GM13976 (cell line): ENCODE data around the gene GPC3.
A peak's percentile ranks its signal among the peaks of the same experiment; 100 is the strongest.

ENCODE experiments used
- DNase-seq: peaks from one replicate; pipeline ENCODE4 v3.0.0; 2012; ENCODE audit warnings: low spot score
- in situ Hi-C: fragments of 300-500 bp; cut with MboI; formaldehyde crosslinking; loops from one replicate; pipeline ENCODE4 v1.12.0; 2022; ENCODE audit warnings: low sequenced_read_pairs, mixed read lengths, inconsistent platforms; ENCODE audit not compliant: unreplicated experiment
- TF ChIP-seq, protein P1 (sequence below): IDR thresholded peaks from 2 replicates; pipeline ENCODE4 v1.5.1; 2012; ENCODE audit warnings: borderline replicate concordance, mild to moderate bottlenecking; ENCODE audit not compliant: insufficient read depth; ENCODE audit errors: extremely low read depth, missing control alignments, control extremely low read depth

The GPC3 gene

DNA sequence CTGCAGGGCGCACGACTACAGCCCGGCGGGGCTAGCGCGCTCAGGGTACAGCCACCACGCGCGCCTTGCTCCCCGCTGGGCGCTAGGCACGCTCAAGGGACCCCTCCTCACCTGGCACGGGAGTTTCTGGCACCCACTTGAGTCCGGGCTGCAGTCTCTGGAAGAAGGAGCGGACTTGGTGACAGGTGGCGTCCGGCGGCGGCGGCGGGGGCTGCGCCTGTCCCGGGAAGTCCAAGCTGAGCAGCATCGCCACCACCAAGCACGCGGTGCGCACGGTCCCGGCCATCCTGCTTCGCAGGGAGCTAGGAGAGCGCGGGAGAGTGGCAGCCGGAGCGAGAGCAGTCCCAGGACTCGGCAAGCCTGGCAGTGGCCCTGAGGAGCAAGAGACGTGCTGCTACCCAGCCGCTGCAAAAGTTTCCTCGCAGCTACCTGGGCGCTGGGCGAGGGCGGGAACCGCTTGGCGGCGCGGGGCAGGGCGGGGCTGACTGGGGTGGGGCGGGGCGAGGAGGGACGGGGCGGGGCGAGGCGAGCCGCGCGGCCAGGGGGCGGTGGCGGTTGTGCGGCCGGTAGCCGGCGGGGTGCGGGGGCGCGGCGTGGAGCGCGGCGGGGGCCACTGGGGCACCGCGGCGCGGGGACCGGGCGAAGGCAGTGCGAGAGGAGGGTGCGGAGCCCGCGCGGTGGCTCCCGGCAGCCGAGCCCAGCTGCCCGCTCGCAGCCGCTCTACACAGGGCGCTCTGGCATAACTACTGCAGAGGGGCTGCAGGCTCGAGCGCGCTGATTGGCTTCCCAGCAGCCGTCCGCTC is at the start of gene GPC3:
TSS of gene GPC3 (minus strand) at position 431 of the 803 bp plus-strand sequence.
- peak; percentile 38 for DNase-seq
- TF ChIP-seq, protein P1, sequence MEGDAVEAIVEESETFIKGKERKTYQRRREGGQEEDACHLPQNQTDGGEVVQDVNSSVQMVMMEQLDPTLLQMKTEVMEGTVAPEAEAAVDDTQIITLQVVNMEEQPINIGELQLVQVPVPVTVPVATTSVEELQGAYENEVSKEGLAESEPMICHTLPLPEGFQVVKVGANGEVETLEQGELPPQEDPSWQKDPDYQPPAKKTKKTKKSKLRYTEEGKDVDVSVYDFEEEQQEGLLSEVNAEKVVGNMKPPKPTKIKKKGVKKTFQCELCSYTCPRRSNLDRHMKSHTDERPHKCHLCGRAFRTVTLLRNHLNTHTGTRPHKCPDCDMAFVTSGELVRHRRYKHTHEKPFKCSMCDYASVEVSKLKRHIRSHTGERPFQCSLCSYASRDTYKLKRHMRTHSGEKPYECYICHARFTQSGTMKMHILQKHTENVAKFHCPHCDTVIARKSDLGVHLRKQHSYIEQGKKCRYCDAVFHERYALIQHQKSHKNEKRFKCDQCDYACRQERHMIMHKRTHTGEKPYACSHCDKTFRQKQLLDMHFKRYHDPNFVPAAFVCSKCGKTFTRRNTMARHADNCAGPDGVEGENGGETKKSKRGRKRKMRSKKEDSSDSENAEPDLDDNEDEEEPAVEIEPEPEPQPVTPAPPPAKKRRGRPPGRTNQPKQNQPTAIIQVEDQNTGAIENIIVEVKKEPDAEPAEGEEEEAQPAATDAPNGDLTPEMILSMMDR, result no peak

DNA sequence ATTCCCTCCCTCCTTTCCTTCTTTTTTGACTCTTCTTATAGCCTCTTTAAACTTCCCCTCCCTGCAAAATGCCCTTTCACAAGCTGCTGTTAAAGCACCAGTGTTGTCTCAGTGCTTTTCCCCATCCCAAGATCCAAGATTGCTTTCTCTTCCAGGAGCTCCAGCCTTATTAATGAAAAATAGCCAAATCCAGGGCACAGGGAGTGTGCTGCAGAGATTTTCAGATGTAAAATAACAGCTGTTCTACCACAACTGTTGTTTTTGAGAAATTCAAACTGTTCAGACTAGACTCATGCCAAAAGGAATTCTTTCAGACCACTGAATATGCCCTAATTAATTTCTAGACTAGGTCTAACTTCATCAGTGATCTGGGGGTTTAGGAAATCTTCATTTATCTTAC is 47.0 kb upstream of the GPC3 start:
- TF ChIP-seq, protein P1, result no peak
- DNase-seq, result no peak
- in situ Hi-C loops, result no loop called here

More for the DNA sequence above, at the start of gene GPC3:
- in situ Hi-C loops, result no loop called here

DNA sequence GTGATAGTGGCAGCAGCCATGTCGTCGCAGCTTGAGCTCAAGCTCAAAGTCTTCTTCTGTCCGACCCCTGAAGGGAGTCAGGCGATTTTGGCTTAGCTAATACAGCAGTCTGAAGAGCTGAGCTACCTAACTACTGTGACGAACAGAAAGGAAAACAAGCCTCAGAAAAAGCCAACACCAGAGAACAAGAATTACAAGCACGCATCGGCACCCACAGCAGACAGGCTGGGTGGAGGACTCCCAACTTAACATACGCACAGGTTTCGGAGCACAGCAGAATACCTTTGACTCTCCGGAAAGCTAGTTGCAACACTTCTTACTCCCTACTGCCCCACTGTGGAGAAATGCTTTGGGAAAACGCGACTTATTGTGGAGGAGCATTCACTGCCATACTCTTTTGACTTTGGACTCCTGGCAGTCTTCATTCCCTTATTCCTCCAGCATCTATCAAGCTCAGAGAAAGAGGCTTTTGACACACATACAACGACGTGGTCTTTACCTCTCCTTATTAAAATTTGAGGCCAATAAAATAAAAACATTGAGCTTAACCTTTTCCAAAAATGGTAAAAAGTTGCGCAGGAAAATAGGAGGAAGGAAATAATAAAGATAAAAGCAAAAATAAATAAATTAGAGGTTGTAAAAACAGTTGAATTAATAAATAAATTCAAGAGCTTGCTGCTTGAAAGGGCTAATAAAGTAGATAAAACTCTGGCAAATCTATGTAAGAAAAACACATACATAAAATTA is 41.3 kb upstream of the GPC3 start:
- TF ChIP-seq, protein P1, result no peak
- peak; percentile 9 for DNase-seq
- in situ Hi-C loops, result no loop called here

DNA sequence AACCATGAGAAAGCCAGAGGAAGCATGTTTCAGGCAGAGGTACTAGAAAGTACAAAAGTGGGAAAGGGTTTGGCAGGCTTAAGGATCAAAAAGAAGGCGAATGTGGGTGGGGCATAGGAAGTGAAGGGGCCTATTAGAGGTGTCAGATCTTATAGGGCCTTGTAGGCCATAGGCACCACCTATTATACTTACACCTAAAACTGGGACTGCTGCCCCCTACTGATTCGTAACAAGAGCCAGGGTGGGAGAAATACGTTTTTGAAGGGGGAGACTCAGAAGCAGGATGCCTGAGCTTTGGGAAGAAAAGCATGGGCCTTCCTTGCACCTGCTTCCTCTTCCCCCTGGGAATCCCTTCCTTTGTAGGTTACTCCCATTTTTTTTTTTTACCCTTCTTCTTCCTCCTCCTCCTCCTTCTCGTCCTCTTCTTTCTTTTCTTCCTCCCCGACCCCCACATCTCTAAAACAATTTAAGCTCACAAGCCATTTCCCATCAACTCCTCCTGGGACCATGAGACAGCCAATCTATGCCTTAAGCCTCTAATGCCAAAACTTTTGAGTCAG is 40.7 kb upstream of the GPC3 start:
- no peak for DNase-seq
- in situ Hi-C loops, result no loop called here
- TF ChIP-seq, protein P1, result no peak

DNA sequence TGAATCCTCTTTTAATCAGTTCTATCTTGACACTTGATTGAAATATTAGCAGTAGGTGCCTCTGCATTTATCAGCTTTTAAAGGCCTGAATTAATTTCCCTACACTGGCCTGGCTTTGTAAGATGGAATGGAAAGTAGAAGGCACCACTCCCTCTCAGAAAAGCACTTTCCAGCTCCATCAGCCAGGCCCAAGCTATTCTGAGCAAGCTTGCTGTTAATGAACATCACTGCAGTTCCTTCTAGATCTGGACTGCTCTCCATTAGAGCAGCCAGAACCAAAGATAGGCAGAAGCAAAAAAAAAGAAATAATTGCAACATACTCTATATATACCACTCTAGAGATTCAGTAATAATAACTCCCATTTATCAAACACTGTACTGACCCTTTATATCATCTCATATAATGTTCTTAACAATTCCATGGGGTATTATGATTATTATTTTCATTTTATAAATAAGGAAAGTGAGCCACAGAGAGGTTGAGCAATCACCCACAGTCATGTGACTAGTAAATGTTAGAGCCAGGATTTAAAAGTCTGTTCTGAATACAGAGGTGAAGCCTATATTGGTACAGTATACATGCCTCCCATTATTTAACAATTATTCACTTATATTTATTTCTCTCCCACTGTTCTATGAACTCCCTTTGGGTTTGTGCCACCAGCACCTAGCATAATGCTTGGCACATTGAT is 39.4 kb upstream of the GPC3 start:
- TF ChIP-seq, protein P1, result no peak
- no peak for DNase-seq
- in situ Hi-C loops, result no loop called here

DNA sequence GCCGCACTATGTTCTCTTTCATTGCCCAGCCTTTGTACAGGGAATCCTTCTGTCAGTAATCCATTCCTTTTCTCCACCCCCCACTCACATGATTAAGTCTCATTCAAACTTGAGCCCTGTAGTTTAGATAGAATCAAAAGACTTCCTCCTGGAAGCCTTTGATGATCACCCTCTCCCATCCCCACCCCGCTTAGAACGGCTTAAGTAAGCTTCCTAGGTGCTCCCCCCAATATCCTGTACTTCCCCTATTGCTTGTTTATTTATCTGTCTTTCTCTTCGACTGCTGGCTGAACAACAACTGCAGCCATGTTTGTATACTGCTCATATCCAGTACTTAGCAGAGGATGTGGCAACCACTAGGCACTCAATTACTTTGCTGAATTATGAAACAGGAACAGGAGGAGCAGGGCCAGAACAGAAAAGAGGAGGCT is 38.5 kb upstream of the GPC3 start:
- in situ Hi-C loops, result no loop called here
- DNase-seq, result no peak
- TF ChIP-seq, protein P1, result no peak
